GM12878 (cell line): Measurements from ENCODE around the gene MAML3. TPM values are rescaled to one million over a fixed set of nuclear protein-coding genes. Genes with fewer than 3 reads are reported as not detected.

ENCODE experiments used
- ATAC-seq: fragments of 200-7000 bp; cut with Tn5 transposase; 3 replicates; pipeline ENCODE4 v1.9.1; 2020; ENCODE audit warnings: mild to moderate bottlenecking, moderate library complexity
- BruUV-seq: library from RNA; stranded (reverse); fragments of 400-500 nt; replicated peaks from 2 replicates; lab custom pipeline; 2021; lab: Mats Ljungman, UMichigan
- CTCF ChIA-PET: fragments of 300-600 bp; sonication (Branson Sonifier 250); formaldehyde crosslinking; extraction: SDS; loops from one replicate; lab custom pipeline; 2021; ENCODE audit warnings: inconsistent platforms; lab: Yijun Ruan, JAX
- POLR2A ChIA-PET: fragments of 350-600 bp; formaldehyde crosslinking; extraction: SDS; loops from one replicate; lab custom pipeline; 2021; ENCODE audit warnings: inconsistent platforms; lab: Charles Lee
- RAD21 ChIA-PET: fragments of 300-600 bp; sonication (Branson Sonifier 250); formaldehyde crosslinking; loops from one replicate; lab custom pipeline; 2023; ENCODE audit warnings: antibody characterized with exemption; ENCODE audit not compliant: unreplicated experiment; lab: Charles Lee
- SMC1A ChIA-PET: fragments of 300-600 bp; sonication (Branson Sonifier 250); formaldehyde crosslinking; loops from one replicate; lab custom pipeline; 2023; ENCODE audit not compliant: unreplicated experiment, uncharacterized antibody; lab: Charles Lee
- DNase-seq: peaks from one replicate; pipeline ENCODE4 v3.0.0-alpha.2; 2011; ENCODE audit warnings: low read depth, low spot score
- FAIRE-seq: peaks from 3 replicates; lab custom pipeline; 2011; peaks lifted over from hg19 to GRCh38; lab: Jason Lieb, UNC
- H2AFZ ChIP-seq: 2 replicates; pipeline ENCODE4 v1.6.0; 2011; ENCODE audit warnings: low read depth, low read length, control low read depth; ENCODE audit not compliant: control insufficient read depth
- H3K27ac ChIP-seq: 2 replicates; pipeline ENCODE4 v1.5.1; 2011; ENCODE audit warnings: control low read depth; ENCODE audit not compliant: control insufficient read depth, insufficient read depth
- H3K27me3 ChIP-seq, 2 experiments: replicated peaks in 1 of 2; 2 replicates each; pipeline versions ENCODE4 v1.6.0 to v1.6.1; 2011; ENCODE audit warnings: low read length in 1 of 2; ENCODE audit not compliant: control insufficient read depth in 2 of 2, insufficient read depth in 2 of 2
- H3K36me3 ChIP-seq, 2 experiments: 2 replicates each; pipeline ENCODE4 v1.5.1; 2011; ENCODE audit warnings: low read length in 1 of 2; ENCODE audit not compliant: control insufficient read depth in 2 of 2, insufficient read depth in 2 of 2
- H3K4me1 ChIP-seq: 2 replicates; pipeline ENCODE4 v1.6.1; 2011; ENCODE audit warnings: mild to moderate bottlenecking, low read length, moderate library complexity, mixed read lengths; ENCODE audit not compliant: control insufficient read depth, insufficient read depth
- H3K4me2 ChIP-seq: 2 replicates; pipeline ENCODE4 v1.6.0; 2011; ENCODE audit warnings: control low read depth; ENCODE audit not compliant: control insufficient read depth, insufficient read depth
- H3K4me3 ChIP-seq: fragments of 200-600 bp; sonication (generic); 2 replicates; pipeline ENCODE4 v1.5.1; 2016
- H3K79me2 ChIP-seq: 2 replicates; pipeline ENCODE4 v1.6.0; 2011; ENCODE audit warnings: low read length; ENCODE audit not compliant: control insufficient read depth, insufficient read depth
- H3K9ac ChIP-seq: 2 replicates; pipeline ENCODE4 v1.8.0; 2011; ENCODE audit warnings: low read length, control low read depth, mixed read lengths; ENCODE audit not compliant: control insufficient read depth, insufficient read depth
- H3K9me3 ChIP-seq: replicated peaks from 3 replicates; pipeline ENCODE4 v1.5.1; 2011; ENCODE audit warnings: mild to moderate bottlenecking, low read length; ENCODE audit not compliant: control insufficient read depth, insufficient read depth
- H4K20me1 ChIP-seq: 2 replicates; pipeline ENCODE4 v1.6.0; 2011; ENCODE audit not compliant: control insufficient read depth, insufficient read depth
- EGR1 ChIP-seq, 2 experiments: IDR thresholded peaks; 1 replicate in 1 of 2; 2 replicates in 1 of 2; pipeline ENCODE4 v1.6.1; 2011 to 2012; ENCODE audit warnings: low read depth in 2 of 2, low read length in 2 of 2, borderline replicate concordance in 1 of 2, mild to moderate bottlenecking in 1 of 2, moderate library complexity in 1 of 2
- ETV6 ChIP-seq, 2 experiments: fragments of 450-650 bp in 1 of 2; IDR thresholded peaks in 1 of 2; conservative IDR thresholded peaks in 1 of 2; 2 replicates each; pipeline ENCODE4 v1.6.1; 2014; ENCODE audit warnings: antibody characterized with exemption in 1 of 2, borderline replicate concordance in 1 of 2, low read depth in 1 of 2, mild to moderate bottlenecking in 1 of 2, moderate library complexity in 1 of 2
- HDGF ChIP-seq: fragments of 450-650 bp; IDR thresholded peaks from 2 replicates; pipeline ENCODE4 v1.6.1; 2016; ENCODE audit warnings: antibody characterized with exemption
- IRF4 ChIP-seq: IDR thresholded peaks from 2 replicates; pipeline ENCODE4 v1.6.1; 2011; ENCODE audit warnings: low read depth, low read length
- MEF2B ChIP-seq: fragments of 450-650 bp; IDR thresholded peaks from 2 replicates; pipeline ENCODE4 v1.6.1; 2018; ENCODE audit warnings: mild to moderate bottlenecking, moderate library complexity; ENCODE audit not compliant: partially characterized antibody, poor library complexity, severe bottlenecking
- RFX5 ChIP-seq: IDR thresholded peaks from 2 replicates; pipeline ENCODE4 v1.6.1; 2011; ENCODE audit warnings: low read depth, low read length, improper control_type of control experiment
- SIX5 ChIP-seq: IDR thresholded peaks from 2 replicates; pipeline ENCODE4 v1.6.1; 2011; ENCODE audit warnings: mild to moderate bottlenecking, low read depth, low read length, moderate library complexity; ENCODE audit not compliant: severe bottlenecking
- SMAD5 ChIP-seq: IDR thresholded peaks from 2 replicates; pipeline ENCODE4 v1.6.1; 2016; ENCODE audit warnings: antibody characterized with exemption, low read depth
- YY1 ChIP-seq: IDR thresholded peaks from 2 replicates; pipeline ENCODE4 v1.6.1; 2011; ENCODE audit warnings: low read depth, mild to moderate bottlenecking, low read length
- ZSCAN29 ChIP-seq: fragments of 450-650 bp; IDR thresholded peaks from 2 replicates; pipeline ENCODE4 v1.6.1; 2017; ENCODE audit warnings: mild to moderate bottlenecking, moderate library complexity
- WGBS: methylation state at CpG from one replicate; pipeline ENCODE4 v1.1.6; 2016; ENCODE audit warnings: low lambda C conversion rate; ENCODE audit not compliant: insufficient replicate concordance, insufficient coverage; ENCODE audit errors: missing lambda C conversion rate; 5-methylcytosine and 5-hydroxymethylcytosine counted together
- in situ Hi-C: fragments of 300-500 bp; cut with MboI; formaldehyde crosslinking; loops from 9 replicates; pipeline ENCODE4 v1.14.3; 2018; ENCODE audit warnings: mixed read lengths
- intact Hi-C: fragments of 100-400 bp; cut with micrococcal nuclease; formaldehyde crosslinking; loops from one replicate; pipeline ENCODE4 v1.14.2; 2022; ENCODE audit not compliant: unreplicated experiment
- polyA plus RNA-seq, 11 experiments: library from polyadenylated mRNA; depleted of rRNA in 4 of 11; unstranded in 6 of 11; stranded (reverse) in 5 of 11; fragments of >200 nt; fragmentation: Nextera tagmentation in 4 of 11; fragmentation: Illumina TruSeq in 1 of 11; extraction: Ambion mirVana in 4 of 11; extraction: Trizol in 1 of 11; gene quantifications; 1 replicate in 1 of 11; 2 replicates in 10 of 11; pipeline versions ENCODE4 v1.2.1 to v1.2.3, GENCODE V29; 2011 to 2016; ENCODE audit warnings: inconsistent platforms in 2 of 11, missing spikeins in 2 of 11, low read depth in 1 of 11
- total RNA-seq, 4 experiments: library from RNA; depleted of rRNA in 3 of 4; stranded (reverse); fragments of >200 nt in 3 of 4; fragmentation: Illumina TruSeq in 1 of 4; extraction: Trizol in 1 of 4; gene quantifications; 2 replicates each; pipeline versions ENCODE4 v1.2.1 to v1.2.3, GENCODE V29; 2013 to 2021
- TF ChIP-seq, protein P1 (sequence below): fragments of 450-650 bp; IDR thresholded peaks from 2 replicates; pipeline ENCODE4 v1.6.1; 2016; ENCODE audit warnings: mild to moderate bottlenecking, moderate library complexity, borderline replicate concordance
- TF ChIP-seq, protein P2 (sequence below): fragments of 450-650 bp; IDR thresholded peaks from 2 replicates; pipeline ENCODE4 v1.6.1; 2016; ENCODE audit warnings: mild to moderate bottlenecking

The MAML3 gene
- total and polyA plus RNA-seq, 10 of the 15 experiments (the other 5 are each of a cell fraction or from before 2014, with no cell fraction given): under 0.01 to 0.53 (median 0.06) TPM; not detected in 2

DNA sequence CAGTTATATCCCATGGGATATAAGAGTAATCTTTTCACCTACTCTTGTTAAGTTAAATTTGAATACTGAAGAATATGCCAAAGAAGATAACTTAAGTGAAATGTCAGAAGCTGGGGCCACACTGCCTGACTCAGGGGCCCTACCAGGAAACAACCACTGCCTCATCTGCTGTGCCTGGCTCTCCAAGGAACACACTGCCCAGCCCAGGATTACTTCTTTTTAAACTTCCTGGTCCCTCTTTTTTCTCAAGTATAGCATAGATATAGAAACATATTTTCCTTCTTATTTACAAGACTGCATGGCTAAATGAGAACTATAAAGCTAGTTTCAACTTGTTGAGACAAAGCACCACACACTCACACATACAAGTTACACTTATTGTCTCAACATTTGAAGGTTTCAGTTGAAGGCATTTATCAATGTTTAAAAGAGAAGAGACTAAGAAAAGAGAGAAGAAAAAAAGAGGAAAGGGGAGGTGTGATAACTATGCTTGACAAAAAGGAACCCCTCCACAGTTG is 45.2 kb downstream of the MAML3 start:
- no peak overlapping the region for H3K4me2 ChIP-seq
- no peak overlapping the region for H2AFZ ChIP-seq
- RAD21 ChIA-PET: no interaction called here
- FAIRE-seq (no peak), ATAC-seq (no peak), DNase-seq (no peak)
- TF ChIP-seq IRF4 (no peak), RFX5 (no peak), EGR1 (IDR thresholded peaks at IDR 0.05; ENCODE audit: borderline replicate concordance in 1 of 2, low read depth in 2 of 2, low read length in 2 of 2) (no peak), SIX5 (no peak), HDGF (no peak)
- H3K9me3 ChIP-seq: no peaks in the 10 kb centered on the region; the same call in 2 of the 3 replicates
- no TSS peak for BruUV-seq
- in situ Hi-C loops: no loop called here
- intact Hi-C loops: no loop called here
- H4K20me1 ChIP-seq: no peaks in the 10 kb centered on the region
- H3K4me1 ChIP-seq: no peaks in the 10 kb centered on the region
- CTCF ChIA-PET: no interaction called here
- no peak overlapping the region for H3K27ac ChIP-seq
- H3K4me3 ChIP-seq: no peak overlapping the region
- POLR2A ChIA-PET: no interaction called here
- peaks cover 0 to 2% of the 10 kb centered on the region in 2 experiments; a peak in 3 of 4 replicates for H3K27me3 ChIP-seq
- no peaks in the 10 kb centered on the region for H3K36me3 ChIP-seq
- no peak overlapping the region for H3K9ac ChIP-seq
- no peaks in the 10 kb centered on the region for H3K79me2 ChIP-seq
- SMC1A ChIA-PET: no interaction called here

DNA sequence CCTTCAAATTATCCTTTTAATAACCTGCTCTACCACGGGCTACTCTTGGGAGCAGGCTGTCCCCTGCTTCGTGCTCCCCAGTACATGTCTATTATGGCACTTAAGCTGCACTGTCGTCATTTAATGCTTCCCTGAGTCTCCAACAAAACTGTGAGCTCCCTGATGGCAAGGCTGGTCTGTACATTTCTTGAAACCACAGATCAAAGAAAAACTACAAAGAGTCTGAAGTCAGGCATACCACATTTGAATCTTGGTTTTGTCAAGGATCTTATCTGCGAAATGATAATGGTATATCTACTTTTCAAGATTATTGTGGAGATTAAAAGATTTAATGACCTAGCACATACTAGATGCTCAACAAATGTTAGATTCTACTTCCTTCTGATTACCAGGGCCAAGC is 45.7 kb downstream of the MAML3 start:
- WGBS: 0% methylated on average over 4 of the region's 4 CpGs

More for the DNA sequence above, 45.7 kb downstream of the MAML3 start:
- ChIA-PET POLR2A (no interaction called here), SMC1A (no interaction called here), RAD21 (no interaction called here), CTCF (no interaction called here)
- H2AFZ ChIP-seq: no peak overlapping the region
- H3K4me3 ChIP-seq: no peak overlapping the region
- intact Hi-C loops: no loop called here
- no peaks in the 10 kb centered on the region; the same call in 2 of the 3 replicates for H3K9me3 ChIP-seq
- H3K4me2 ChIP-seq: no peak overlapping the region
- ATAC-seq (no peak), FAIRE-seq (no peak), DNase-seq (no peak)
- TF ChIP-seq YY1: no peak
- TF ChIP-seq, protein P1, sequence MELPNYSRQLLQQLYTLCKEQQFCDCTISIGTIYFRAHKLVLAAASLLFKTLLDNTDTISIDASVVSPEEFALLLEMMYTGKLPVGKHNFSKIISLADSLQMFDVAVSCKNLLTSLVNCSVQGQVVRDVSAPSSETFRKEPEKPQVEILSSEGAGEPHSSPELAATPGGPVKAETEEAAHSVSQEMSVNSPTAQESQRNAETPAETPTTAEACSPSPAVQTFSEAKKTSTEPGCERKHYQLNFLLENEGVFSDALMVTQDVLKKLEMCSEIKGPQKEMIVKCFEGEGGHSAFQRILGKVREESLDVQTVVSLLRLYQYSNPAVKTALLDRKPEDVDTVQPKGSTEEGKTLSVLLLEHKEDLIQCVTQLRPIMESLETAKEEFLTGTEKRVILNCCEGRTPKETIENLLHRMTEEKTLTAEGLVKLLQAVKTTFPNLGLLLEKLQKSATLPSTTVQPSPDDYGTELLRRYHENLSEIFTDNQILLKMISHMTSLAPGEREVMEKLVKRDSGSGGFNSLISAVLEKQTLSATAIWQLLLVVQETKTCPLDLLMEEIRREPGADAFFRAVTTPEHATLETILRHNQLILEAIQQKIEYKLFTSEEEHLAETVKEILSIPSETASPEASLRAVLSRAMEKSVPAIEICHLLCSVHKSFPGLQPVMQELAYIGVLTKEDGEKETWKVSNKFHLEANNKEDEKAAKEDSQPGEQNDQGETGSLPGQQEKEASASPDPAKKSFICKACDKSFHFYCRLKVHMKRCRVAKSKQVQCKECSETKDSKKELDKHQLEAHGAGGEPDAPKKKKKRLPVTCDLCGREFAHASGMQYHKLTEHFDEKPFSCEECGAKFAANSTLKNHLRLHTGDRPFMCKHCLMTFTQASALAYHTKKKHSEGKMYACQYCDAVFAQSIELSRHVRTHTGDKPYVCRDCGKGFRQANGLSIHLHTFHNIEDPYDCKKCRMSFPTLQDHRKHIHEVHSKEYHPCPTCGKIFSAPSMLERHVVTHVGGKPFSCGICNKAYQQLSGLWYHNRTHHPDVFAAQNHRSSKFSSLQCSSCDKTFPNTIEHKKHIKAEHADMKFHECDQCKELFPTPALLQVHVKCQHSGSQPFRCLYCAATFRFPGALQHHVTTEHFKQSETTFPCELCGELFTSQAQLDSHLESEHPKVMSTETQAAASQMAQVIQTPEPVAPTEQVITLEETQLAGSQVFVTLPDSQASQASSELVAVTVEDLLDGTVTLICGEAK: no peak
- TF ChIP-seq MEF2B: no peak
- TF ChIP-seq SMAD5: no peak
- TF ChIP-seq ZSCAN29: no peak
- TF ChIP-seq, protein P2, sequence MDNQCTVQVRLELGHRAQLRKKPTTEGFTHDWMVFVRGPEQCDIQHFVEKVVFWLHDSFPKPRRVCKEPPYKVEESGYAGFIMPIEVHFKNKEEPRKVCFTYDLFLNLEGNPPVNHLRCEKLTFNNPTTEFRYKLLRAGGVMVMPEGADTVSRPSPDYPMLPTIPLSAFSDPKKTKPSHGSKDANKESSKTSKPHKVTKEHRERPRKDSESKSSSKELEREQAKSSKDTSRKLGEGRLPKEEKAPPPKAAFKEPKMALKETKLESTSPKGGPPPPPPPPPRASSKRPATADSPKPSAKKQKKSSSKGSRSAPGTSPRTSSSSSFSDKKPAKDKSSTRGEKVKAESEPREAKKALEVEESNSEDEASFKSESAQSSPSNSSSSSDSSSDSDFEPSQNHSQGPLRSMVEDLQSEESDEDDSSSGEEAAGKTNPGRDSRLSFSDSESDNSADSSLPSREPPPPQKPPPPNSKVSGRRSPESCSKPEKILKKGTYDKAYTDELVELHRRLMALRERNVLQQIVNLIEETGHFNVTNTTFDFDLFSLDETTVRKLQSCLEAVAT: no peak
- no peak for TF ChIP-seq ETV6 (conservative IDR thresholded peaks at IDR 0.05 in 1 of 2, IDR thresholded peaks at IDR 0.05 in 1 of 2; ENCODE audit: borderline replicate concordance in 1 of 2, low read depth in 1 of 2)
- BruUV-seq: no TSS peak
- no peaks in the 10 kb centered on the region; a peak in 1 of 4 replicates for H3K27me3 ChIP-seq
- H3K79me2 ChIP-seq: no peaks in the 10 kb centered on the region
- in situ Hi-C loops: no loop called here
- no peaks in the 10 kb centered on the region for H4K20me1 ChIP-seq
- no peak overlapping the region for H3K27ac ChIP-seq
- H3K9ac ChIP-seq: no peak overlapping the region
- no peaks in the 10 kb centered on the region for H3K36me3 ChIP-seq
- H3K4me1 ChIP-seq: no peaks in the 10 kb centered on the region
